Measurements from ENCODE around the gene KCTD10. TPM values are rescaled to one million over a fixed set of nuclear protein-coding genes. Genes with fewer than 3 reads are reported as not detected.

The KCTD10 gene
- total and polyA plus RNA-seq, 9 of the 15 experiments (the other 6 are each of a cell fraction or from before 2014, with no cell fraction given) = 1.9 to 37.5 (median 15.7) TPM

- TF ChIP-seq GATAD2A (IDR thresholded peaks at IDR 0.05) = 0 out of 2 replicates have a peak, but pooled peaks have one; percentile 33
- TF ChIP-seq EZH2 (IDR thresholded peaks at IDR 0.05; ENCODE audit: borderline replicate concordance, low read depth, low read length) = no peak
- peak; percentile 99 for TF ChIP-seq GABPB1 (CRISPR knock-in tag; IDR thresholded peaks at IDR 0.05)
- no peak for TF ChIP-seq ZNF184 (CRISPR knock-in tag; IDR thresholded peaks at IDR 0.05)
- TF ChIP-seq ZNF780A (CRISPR knock-in tag; IDR thresholded peaks at IDR 0.05) = no peak
- TF ChIP-seq ARID4B (CRISPR knock-in tag; IDR thresholded peaks at IDR 0.05) = peak; percentile 75
- no peak for TF ChIP-seq BHLHE40 (IDR thresholded peaks at IDR 0.05; ENCODE audit: low read length)
- peak; percentile 45 for TF ChIP-seq ESRRA (IDR thresholded peaks at IDR 0.05; ENCODE audit: borderline replicate concordance, low read depth)
- no peak for TF ChIP-seq ZFP1 (CRISPR knock-in tag; IDR thresholded peaks at IDR 0.05)
- TF ChIP-seq THAP7 (CRISPR knock-in tag; IDR thresholded peaks at IDR 0.05) = peak; percentile 91
- TF ChIP-seq KDM5B (IDR thresholded peaks at IDR 0.05; ENCODE audit: insufficient replicate concordance, low read depth, low read length) = peak; percentile 96
- TF ChIP-seq ZNF146 (CRISPR knock-in tag; IDR thresholded peaks at IDR 0.05; ENCODE audit: unreplicated experiment) = no peak
- no peak for TF ChIP-seq RBM14 (IDR thresholded peaks at IDR 0.05; ENCODE audit: borderline replicate concordance, insufficient read depth, low read depth, low read length)
- TF ChIP-seq ZNF583 (CRISPR knock-in tag; IDR thresholded peaks at IDR 0.05) = peak; percentile 82
- TF ChIP-seq RNF219 (CRISPR knock-in tag; IDR thresholded peaks at IDR 0.05) = no peak; the same call in 1 of the 2 replicates
- TF ChIP-seq EGR1 (conservative IDR thresholded peaks at IDR 0.05) = peak; percentile 90
- no peak for TF ChIP-seq ZNF589 (CRISPR knock-in tag; IDR thresholded peaks at IDR 0.05; ENCODE audit: low read depth)
- TF ChIP-seq HOXB6 (CRISPR knock-in tag; IDR thresholded peaks at IDR 0.05; ENCODE audit: borderline replicate concordance) = no peak
- no peak for TF ChIP-seq PREB (CRISPR knock-in tag; IDR thresholded peaks at IDR 0.05)
- no peak for TF ChIP-seq BACH1 (tag; IDR thresholded peaks at IDR 0.05)
- no peak for TF ChIP-seq ZNF316 (IDR thresholded peaks at IDR 0.05)
These were observed at the start of gene KCTD10, which contains the start of gene UBE3B (continued) for GRCh38 chr12:109477185-109477962.
